GM12872 (cell line): ENCODE measurements around the gene UTP15.
A peak's percentile ranks its signal among the peaks of the same experiment; 100 is the strongest.

Source experiments
- CTCF ChIP-seq: IDR thresholded peaks from 3 replicates; pipeline ENCODE4 v1.5.1; 2011; ENCODE audit warnings: low read depth, mild to moderate bottlenecking, low read length, moderate library complexity; ENCODE audit not compliant: insufficient read depth

UTP15 gene, protein sequence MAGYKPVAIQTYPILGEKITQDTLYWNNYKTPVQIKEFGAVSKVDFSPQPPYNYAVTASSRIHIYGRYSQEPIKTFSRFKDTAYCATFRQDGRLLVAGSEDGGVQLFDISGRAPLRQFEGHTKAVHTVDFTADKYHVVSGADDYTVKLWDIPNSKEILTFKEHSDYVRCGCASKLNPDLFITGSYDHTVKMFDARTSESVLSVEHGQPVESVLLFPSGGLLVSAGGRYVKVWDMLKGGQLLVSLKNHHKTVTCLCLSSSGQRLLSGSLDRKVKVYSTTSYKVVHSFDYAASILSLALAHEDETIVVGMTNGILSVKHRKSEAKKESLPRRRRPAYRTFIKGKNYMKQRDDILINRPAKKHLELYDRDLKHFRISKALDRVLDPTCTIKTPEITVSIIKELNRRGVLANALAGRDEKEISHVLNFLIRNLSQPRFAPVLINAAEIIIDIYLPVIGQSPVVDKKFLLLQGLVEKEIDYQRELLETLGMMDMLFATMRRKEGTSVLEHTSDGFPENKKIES

GRCh38 chr5:73565139-73565968, at the start of gene UTP15, which contains the start of gene ANKRA2:
Gene UTP15 (plus strand): TSS chr5:73565743. CDS start chr5:73567345, 1,602 bp downstream.
Gene ANKRA2 (minus strand): TSS chr5:73565639. CDS start chr5:73562881, 2,758 bp downstream.
- no peak for TF ChIP-seq CTCF

DNA sequence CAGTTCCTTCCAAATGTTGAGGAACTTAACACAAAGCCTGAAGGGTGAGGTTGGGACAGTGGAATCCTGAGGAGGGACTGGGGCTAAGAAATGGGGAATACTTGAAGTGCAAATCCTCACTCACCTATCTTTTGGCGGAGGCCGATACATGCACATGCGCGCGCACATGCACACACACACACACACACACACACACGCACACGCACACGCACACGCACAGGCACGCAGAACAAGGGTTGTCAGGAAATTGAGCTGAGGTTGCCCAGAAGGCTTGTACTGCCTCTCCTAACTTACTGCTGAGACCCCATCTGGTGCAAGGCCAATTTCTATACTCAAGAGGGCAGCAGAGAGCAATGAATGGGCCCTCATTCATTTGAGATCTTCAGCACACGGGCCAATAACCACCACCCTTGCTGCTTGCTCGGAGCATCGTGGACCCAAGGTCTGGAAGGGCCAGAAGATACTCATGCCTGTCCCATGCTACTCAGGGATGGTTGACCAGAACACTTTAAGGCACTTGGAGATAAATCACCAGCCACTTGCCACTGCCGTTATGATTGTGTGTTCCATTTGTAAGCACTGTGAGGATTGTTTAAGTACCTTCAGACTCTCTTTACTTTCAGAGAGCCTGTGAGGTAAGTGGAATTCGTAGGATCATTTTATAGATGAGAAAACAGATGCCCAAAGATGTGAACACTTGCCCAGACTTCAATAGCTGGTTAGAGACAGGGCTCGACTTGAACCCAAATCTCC, 45.8 kb upstream of the UTP15 start:
- TF ChIP-seq CTCF = peak; percentile 89

DNA sequence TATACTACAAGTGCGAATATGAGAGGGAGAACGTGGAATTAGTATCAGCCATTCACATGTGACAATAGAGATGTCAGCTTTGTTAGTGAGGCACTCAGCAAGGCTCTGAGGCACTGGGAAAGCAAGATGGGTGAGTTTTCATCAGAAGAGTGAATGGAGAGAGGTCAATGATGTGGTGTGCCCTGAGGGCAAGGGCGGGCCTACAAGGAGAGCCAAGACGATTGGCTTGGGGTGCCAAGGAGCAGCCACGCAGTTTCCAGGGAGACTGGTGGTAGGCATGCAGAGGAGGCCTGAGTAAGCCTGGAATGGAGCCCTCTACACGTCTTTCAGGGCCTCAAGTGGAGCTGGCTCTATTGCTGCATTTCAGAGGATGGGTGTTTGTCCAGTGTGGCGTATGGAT, 42.6 kb upstream of the UTP15 start:
- no peak for TF ChIP-seq CTCF

DNA sequence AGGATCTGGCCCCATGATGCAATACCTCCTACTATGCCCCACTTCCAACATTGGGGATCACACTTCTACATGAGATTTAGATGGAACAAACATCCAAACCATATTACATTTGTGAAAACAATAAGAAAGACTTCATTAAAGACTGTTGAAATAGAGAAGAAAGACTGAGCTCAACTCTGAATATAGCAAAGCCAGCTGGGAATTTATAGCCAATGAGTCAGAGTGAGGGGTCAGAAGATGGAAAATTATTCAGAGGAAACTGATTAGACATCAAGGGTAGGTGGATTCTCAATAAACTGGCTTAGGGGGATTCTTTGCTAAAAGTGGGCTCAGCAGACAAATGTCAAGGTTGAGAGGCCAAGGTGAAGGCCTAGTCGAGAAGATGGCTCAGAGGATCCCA, 41.7 kb upstream of the UTP15 start:
- TF ChIP-seq CTCF = no peak

DNA sequence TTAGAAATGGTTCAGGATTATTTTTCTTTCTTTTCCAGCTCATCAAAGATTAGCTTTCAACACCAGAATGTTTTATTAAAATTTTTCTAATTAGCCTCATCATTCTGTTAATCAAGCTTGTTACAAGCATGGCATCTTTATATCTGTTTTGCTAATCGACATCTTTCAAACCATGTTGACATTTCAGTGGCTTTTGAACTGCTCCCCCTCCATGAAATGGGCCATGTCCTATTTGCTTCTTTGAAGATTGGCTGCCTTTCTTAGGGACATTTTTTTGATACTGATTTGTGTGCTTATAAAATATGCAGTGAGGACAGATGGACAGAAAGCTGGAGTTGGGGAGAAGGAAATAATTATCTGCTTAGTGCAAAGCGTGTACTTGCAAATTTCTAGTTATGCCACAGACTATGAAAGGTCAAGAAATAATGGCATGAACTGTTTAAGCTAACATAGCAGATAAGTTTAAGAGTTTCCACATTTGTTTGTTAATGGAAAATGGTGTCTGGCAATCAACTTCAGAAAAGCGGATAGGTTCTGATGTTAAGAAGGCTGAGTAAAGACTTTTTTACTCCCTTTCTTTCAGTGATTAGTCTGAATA, 39.8 kb upstream of the UTP15 start:
- TF ChIP-seq CTCF = no peak

DNA sequence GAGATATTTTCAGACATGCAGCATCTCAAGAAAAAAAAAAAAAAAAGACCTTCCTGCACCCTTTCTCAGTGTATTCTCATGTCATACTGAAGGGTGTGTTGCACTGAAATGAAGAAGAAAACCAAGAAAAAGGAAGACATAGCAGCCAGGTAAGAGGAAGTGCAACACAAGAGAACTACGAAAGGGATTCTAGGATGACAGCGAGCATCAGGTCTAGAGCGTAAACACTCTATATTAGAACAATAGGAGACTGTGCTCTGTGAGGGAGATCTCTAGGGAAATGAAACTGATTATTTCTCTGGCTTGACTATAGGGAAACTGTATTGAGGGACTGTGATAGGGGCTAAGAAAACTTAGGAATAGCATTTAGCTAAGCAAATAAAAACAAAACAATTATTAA, 37.3 kb upstream of the UTP15 start:
- TF ChIP-seq CTCF = no peak
